Activated CD8-positive, alpha-beta memory T cell treated with anti-CD3 and anti-CD28 coated beads, Interleukin-2, amount 10 ng/mL, durations not matched to agents 7 days and 5 days (primary cell): ENCODE measurements around the gene CDAN1. TPM values are rescaled to one million over a fixed set of nuclear protein-coding genes. Genes with fewer than 3 reads are reported as not detected.
A peak's percentile ranks its signal among the peaks of the same experiment; 100 is the strongest.
"Not testable (repeated sequence)": the region's sequence is repeated elsewhere in the genome, so short reads cannot be mapped to it uniquely, and the experiment has no call there.

Source experiments
- ATAC-seq: fragments of 150-1000 bp; cut with Tn5 transposase; one replicate; pipeline ENCODE4 v1.10.0; 2021; ENCODE audit warnings: moderate library complexity
- CTCF ChIA-PET: fragments of 350-600 bp; sonication (Branson Sonifier 250); formaldehyde crosslinking; loops from one replicate; lab custom pipeline; 2021; ENCODE audit warnings: antibody characterized with exemption; lab: Charles Lee
- DNase-seq: peaks from one replicate; pipeline ENCODE4 v3.0.0-alpha.2; 2020
- H3K27ac Mint-ChIP-seq: one replicate; pipeline ENCODE4 v1.8.0; 2021; ENCODE audit warnings: mild to moderate bottlenecking, mixed read lengths
- H3K27me3 Mint-ChIP-seq: one replicate; pipeline ENCODE4 v1.8.0; 2021; ENCODE audit warnings: mixed read lengths
- H3K36me3 Mint-ChIP-seq: one replicate; pipeline ENCODE4 v1.8.0; 2021; ENCODE audit warnings: mild to moderate bottlenecking, mixed read lengths
- H3K4me1 Mint-ChIP-seq: one replicate; pipeline ENCODE4 v1.8.0; 2021; ENCODE audit warnings: mixed read lengths
- H3K4me3 Mint-ChIP-seq: one replicate; pipeline ENCODE4 v1.8.0; 2021; ENCODE audit warnings: mild to moderate bottlenecking, moderate library complexity, mixed read lengths
- H3K9me3 Mint-ChIP-seq: one replicate; pipeline ENCODE4 v1.8.0; 2022; ENCODE audit warnings: low read depth, mixed read lengths
- total RNA-seq, 2 experiments: library from RNA; stranded (reverse); gene quantifications; one replicate each; pipeline ENCODE4 v1.2.3, GENCODE V29; 2021

CDAN1 gene
- total RNA-seq, 2 experiments from 2014 or later, result 29.0 to 39.2 TPM

DNA sequence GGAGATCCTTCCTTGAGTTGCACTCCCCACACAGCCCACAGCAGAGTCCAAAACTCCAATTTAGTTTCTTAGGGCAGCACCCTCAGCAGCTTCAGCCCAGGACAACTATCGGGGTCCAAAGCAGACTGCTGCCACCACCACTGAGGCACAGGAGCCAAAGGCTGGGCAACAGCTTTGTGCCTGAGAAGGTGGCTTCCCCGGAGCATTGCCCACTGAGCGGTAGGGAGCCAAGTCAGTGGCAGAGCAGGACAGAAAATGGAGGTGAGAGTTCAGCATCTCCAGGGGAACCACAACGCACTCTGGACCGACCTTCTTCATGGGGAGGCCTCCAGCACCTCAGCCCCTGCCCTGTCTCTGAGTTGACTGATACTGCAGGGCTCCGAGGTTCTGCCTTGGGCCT lies 43.4 kb downstream of the CDAN1 start:
- H3K36me3 Mint-ChIP-seq, result peaks cover 5% of the 10 kb centered on the region
- CTCF ChIA-PET, result interaction anchor here (0.9 kb wide), 1 partner anchor 13 kb away, joined by 3 read pairs; no protein-coding TSS in a partner anchor

DNA sequence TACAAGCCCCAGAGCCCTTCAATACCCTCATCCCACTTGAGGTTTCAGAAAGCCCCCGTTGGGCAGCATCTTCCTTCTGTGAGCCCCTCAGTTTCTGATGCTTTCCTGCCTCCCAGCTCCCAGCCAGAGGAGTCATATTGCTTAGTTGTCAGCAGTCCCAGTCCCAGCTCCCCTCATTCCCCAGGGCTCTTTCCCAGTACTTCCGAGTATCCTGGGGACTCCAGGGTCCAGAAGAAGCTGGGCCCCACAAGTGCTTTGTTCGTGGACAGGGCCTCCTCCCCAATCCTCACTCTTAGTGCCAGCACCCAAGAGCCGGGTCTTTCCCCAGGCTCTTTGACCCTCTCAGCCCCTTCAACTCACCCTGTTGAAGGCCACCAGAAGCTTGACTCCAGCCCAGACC lies 43.9 kb downstream of the CDAN1 start:
- Mint-ChIP-seq H3K27me3 (no peaks in the 10 kb centered on the region), H3K4me3 (no peak overlapping the region), H3K27ac (no peak overlapping the region), H3K4me1 (peaks cover 30% of the 10 kb centered on the region), H3K36me3 (peaks cover 5% of the 10 kb centered on the region), H3K9me3 (no peaks in the 10 kb centered on the region)
- CTCF ChIA-PET, result interaction anchor here (0.9 kb wide), 1 partner anchor 12 kb away, joined by 3 read pairs; no protein-coding TSS in a partner anchor
- DNase-seq (no peak), ATAC-seq (no peak)

More for the DNA sequence above, 43.4 kb downstream of the CDAN1 start:
- Mint-ChIP-seq H3K4me1 (peaks cover 30% of the 10 kb centered on the region), H3K27me3 (no peaks in the 10 kb centered on the region), H3K4me3 (no peak overlapping the region), H3K9me3 (no peaks in the 10 kb centered on the region), H3K27ac (no peak overlapping the region)
- ATAC-seq, result no peak
- no peak for DNase-seq

DNA sequence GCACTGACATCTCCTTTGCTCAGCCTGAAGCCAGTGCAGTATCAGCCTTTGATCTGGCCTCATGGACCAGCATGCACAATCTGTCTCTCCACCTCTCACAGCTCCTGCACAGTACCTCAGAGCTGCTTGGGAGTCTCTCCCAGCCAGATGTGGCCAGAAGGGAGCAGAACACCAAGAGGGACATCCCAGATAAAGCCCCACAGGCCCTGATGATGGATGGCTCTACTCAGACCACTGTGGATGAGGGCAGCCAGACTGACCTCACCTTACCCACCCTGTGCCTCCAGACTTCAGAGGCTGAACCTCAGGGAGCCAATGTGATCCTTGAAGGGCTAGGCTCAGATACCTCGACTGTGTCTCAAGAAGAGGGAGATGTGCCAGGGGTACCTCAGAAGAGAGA lies 44.4 kb downstream of the CDAN1 start:
- H3K36me3 Mint-ChIP-seq, result peaks cover 4% of the 10 kb centered on the region
- no peak overlapping the region for H3K27ac Mint-ChIP-seq
- no peaks in the 10 kb centered on the region for H3K9me3 Mint-ChIP-seq
- DNase-seq (no peak), ATAC-seq (no peak)
- CTCF ChIA-PET, result no interaction called here
- H3K4me1 Mint-ChIP-seq, result peaks cover 30% of the 10 kb centered on the region
- no peak overlapping the region for H3K4me3 Mint-ChIP-seq
- H3K27me3 Mint-ChIP-seq, result no peaks in the 10 kb centered on the region

DNA sequence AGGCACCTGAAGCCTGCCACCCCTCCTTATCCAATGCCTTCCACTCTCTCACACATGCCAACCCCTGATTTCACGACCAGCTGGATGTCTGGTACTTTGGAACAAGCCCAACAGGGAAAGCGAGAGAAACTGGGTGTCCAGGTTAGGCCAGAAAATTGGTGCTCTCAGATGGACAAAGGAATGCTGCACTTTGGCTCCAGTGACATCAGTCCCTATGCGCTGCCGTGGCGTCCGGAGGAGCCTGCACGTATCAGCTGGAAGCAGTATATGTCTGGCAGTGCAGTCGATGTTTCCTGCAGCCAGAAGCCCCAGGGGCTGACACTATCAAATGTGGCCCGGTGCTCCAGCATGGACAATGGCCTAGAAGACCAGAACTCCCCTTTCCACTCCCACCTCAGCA lies 45.2 kb downstream of the CDAN1 start:
- H3K4me1 Mint-ChIP-seq, result peaks cover 30% of the 10 kb centered on the region
- no peaks in the 10 kb centered on the region for H3K27me3 Mint-ChIP-seq
- ATAC-seq, result no peak
- H3K4me3 Mint-ChIP-seq, result no peak overlapping the region
- H3K36me3 Mint-ChIP-seq, result peaks cover 4% of the 10 kb centered on the region
- DNase-seq, result no peak
- CTCF ChIA-PET, result no interaction called here
- no peaks in the 10 kb centered on the region for H3K9me3 Mint-ChIP-seq
- H3K27ac Mint-ChIP-seq, result no peak overlapping the region

DNA sequence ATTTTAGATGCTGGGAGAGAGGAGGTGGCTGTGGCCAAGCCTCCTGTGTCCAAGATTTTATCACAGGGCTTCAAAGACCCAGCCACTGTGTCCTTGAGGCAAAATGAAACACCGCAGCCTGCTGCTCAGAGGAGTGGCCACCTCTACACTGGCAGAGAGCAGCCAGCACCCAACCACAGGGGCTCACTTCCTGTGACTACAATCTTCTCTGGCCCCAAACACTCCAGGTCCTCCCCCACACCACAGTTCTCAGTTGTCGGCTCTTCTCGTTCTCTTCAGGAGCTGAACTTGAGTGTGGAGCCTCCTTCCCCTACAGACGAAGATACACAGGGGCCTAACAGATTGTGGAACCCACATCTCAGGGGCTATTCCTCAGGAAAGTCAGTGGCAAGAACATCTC lies 45.6 kb downstream of the CDAN1 start:
- CTCF ChIA-PET, result no interaction called here
- Mint-ChIP-seq H3K27ac (peak overlapping the region; percentile 13), H3K36me3 (peaks cover 4% of the 10 kb centered on the region), H3K4me3 (no peak overlapping the region), H3K9me3 (no peaks in the 10 kb centered on the region), H3K27me3 (no peaks in the 10 kb centered on the region), H3K4me1 (peaks cover 30% of the 10 kb centered on the region)
- ATAC-seq (peak; percentile 80), DNase-seq (peak; percentile 70)

DNA sequence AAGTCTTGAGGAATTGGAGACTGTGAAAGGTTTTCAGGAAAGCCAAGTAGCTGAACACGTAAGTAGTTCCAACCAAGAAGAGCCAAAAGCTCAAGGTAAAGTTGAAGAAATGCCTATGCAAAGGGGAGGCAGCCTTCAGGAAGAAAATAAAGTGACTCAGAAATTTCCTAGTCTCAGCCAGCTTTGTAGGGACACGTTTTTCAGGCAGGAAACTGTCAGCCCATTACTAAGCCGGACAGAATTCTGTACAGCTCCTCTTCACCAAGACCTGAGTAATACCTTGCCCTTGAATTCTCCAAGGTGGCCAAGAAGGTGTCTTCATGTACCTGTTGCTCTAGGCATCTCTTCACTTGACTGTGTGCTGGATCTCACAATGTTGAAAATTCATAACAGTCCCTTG lies 48.6 kb downstream of the CDAN1 start:
- no peak for DNase-seq
- Mint-ChIP-seq H3K4me1 (peaks cover 24% of the 10 kb centered on the region), H3K4me3 (no peak overlapping the region), H3K27me3 (no peaks in the 10 kb centered on the region), H3K27ac (no peak overlapping the region), H3K36me3 (peaks cover 8% of the 10 kb centered on the region), H3K9me3 (no peaks in the 10 kb centered on the region)
- CTCF ChIA-PET, result no interaction called here
- ATAC-seq, result no peak

DNA sequence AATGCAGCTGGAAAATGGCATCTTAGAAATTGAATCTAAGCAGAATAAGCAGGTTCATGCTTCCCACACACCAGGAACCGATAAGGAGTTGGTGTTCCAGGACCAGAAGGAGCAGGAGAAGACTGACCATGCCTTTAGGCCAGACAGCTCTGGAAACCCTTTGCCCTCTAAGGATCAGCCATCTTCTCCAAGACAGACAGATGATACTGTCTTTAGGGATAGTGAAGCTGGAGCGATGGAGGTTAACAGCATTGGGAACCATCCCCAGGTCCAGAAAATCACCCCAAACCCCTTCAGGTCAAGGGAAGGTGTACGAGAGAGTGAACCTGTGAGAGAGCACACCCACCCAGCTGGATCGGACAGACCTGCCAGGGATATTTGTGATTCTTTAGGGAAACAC lies 49.2 kb downstream of the CDAN1 start:
- Mint-ChIP-seq H3K27me3 (no peaks in the 10 kb centered on the region), H3K9me3 (no peaks in the 10 kb centered on the region), H3K36me3 (peaks cover 10% of the 10 kb centered on the region), H3K27ac (no peak overlapping the region), H3K4me1 (peaks cover 24% of the 10 kb centered on the region), H3K4me3 (no peak overlapping the region)
- DNase-seq (no peak), ATAC-seq (no peak)
- CTCF ChIA-PET, result no interaction called here

DNA sequence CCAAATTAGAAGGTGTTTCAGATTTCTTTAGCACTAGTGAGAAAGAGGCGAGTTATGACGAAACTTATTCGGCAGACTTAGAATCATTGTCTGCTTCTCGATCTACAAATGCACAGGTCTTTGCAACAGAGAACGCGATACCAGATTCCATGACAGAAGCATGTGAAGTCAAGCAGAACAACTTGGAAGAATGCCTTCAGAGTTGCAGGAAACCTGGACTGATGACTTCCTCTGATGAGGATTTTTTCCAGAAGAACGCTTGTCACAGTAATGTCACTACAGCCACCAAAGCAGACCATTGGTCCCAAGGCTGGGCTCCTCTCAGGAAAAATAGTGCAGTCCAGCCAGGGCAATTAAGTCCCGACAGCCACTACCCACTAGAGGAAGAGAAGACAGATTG lies 50.6 kb downstream of the CDAN1 start:
- H3K9me3 Mint-ChIP-seq, result no peaks in the 10 kb centered on the region
- no peak overlapping the region for H3K27ac Mint-ChIP-seq
- H3K36me3 Mint-ChIP-seq, result peaks cover 14% of the 10 kb centered on the region
- peaks cover 18% of the 10 kb centered on the region for H3K4me1 Mint-ChIP-seq
- no peak for ATAC-seq
- DNase-seq, result no peak
- H3K4me3 Mint-ChIP-seq, result no peak overlapping the region
- CTCF ChIA-PET, result no interaction called here
- no peaks in the 10 kb centered on the region for H3K27me3 Mint-ChIP-seq

DNA sequence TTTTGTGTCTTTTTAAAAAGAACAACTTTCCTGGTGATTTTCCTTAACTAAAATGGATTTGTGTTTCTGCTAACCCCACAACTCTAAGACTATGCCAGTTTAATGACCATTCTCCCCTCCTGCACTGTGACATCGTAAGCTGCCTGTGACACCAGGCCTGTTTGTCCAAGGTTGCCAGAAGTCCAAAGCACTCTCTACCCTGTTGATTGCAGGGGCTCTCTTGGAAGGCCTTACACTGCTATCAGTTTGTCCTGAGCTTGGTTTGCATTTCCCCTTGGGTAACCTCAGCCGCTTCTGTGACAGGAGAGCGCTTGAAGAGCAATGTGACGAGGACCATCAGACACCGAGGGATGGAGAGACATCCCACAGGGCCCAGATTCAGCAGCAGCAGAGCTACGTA lies 55.8 kb downstream of the CDAN1 start:
- Mint-ChIP-seq H3K36me3 (peaks cover 17% of the 10 kb centered on the region), H3K4me3 (no peak overlapping the region), H3K4me1 (peaks cover 20% of the 10 kb centered on the region), H3K9me3 (no peaks in the 10 kb centered on the region), H3K27me3 (no peaks in the 10 kb centered on the region), H3K27ac (no peak overlapping the region)
- DNase-seq (no peak), ATAC-seq (no peak)
- CTCF ChIA-PET, result interaction anchor here (0.8 to 1.4 kb wide), 4 partner anchors 12 to 544 kb away, joined by 3 to 4 read pairs (median 3); partner anchors contain the start of genes HAUS2 and LRRC57

DNA sequence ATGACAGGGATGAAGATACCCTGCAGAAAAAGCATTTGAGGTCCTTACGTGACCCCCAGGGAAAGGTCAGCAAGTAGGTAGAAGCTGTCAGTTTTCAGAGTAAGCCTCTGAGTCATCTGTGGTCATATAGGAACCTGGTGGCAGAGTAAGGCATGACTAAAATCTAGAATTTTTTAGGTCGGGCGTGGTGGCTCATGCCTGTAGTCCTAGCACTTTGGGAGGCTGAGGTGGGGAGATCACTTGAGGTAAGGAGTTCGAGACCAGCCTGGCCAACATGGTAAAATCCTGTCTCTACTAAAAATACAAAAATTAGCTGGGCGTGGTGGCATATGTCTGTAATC lies 56.8 kb downstream of the CDAN1 start:
- ATAC-seq, result peak; percentile 97
- Mint-ChIP-seq H3K27ac (peak overlapping the region; percentile 24), H3K36me3 (peaks cover 18% of the 10 kb centered on the region), H3K4me1 (peaks cover 20% of the 10 kb centered on the region)
- not testable (repeated sequence) for H3K4me3 Mint-ChIP-seq, H3K27me3 Mint-ChIP-seq, H3K9me3 Mint-ChIP-seq
- peak; percentile 84 for DNase-seq
- CTCF ChIA-PET, result interaction anchor here (0.8 to 1.4 kb wide), 3 partner anchors 132 to 543 kb away, joined by 3 read pairs; partner anchors contain the start of genes HAUS2 and LRRC57

DNA sequence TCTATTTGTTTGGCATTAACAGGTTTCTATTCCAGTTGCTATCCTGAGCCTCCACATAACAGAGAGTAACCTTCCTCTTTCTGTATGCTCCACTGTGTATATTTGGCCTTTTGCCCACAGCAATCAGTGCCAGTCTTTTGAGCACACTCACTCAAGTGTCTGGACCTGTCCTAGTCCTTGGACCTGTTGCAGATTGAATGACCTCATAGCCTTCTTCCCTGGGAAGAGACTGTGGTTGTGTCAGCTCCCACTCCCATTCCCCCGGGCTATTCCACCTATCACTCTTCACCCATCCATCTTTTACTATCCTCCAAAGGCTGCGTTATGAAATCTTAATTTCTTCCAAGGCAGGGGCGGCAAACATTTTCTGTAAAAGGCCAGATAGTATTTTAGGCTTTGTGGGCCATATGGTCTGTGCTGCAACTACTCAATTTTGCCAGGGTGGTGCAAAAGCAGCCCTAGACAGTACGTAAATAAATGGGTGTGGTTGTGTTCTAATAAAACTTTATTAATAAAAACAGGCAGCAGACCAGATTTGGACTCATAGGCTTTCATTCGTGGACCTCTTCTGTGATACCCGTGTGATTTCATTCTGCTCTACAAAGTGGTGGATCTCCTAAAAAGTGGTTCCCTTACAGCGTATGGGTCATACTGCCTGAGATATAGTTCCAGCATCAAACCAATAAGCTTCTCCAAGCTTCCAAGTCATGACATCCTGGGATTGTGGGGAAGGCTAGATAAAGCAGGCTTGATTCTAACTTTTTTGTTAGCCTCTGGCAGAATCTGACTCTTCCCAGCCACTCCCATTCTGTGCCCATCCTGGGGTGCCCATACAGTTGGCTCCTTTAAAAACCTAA lies 57.4 kb downstream of the CDAN1 start:
- no peak for ATAC-seq

DNA sequence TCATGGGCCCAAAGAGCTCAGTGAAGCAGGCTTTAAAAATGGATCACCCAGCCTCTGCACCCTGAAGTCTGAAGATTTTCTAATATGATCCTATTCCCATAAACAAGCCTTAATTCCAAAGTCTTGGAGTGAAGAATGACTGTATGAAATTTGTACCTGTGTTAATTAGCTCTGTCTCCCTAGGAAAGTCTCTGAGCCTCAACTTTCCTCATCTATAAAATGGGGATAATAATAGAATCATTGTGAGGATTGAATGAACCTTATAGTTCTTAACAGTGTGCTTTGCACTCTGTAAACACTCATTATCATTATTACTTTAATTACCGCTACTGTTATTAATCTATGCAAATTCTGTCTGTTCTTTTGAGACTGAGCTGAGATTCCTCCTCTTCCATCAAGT lies 61.9 kb downstream of the CDAN1 start:
- H3K27ac Mint-ChIP-seq, result no peak overlapping the region
- DNase-seq, result no peak
- no peaks in the 10 kb centered on the region for H3K27me3 Mint-ChIP-seq
- H3K4me3 Mint-ChIP-seq, result no peak overlapping the region
- ATAC-seq, result no peak
- H3K9me3 Mint-ChIP-seq, result no peaks in the 10 kb centered on the region
- H3K36me3 Mint-ChIP-seq, result peaks cover 4% of the 10 kb centered on the region
- CTCF ChIA-PET, result no interaction called here
- H3K4me1 Mint-ChIP-seq, result peaks cover 11% of the 10 kb centered on the region

More for the DNA sequence above, 57.4 kb downstream of the CDAN1 start:
- H3K4me3 Mint-ChIP-seq, result no peak overlapping the region
- H3K4me1 Mint-ChIP-seq, result peaks cover 20% of the 10 kb centered on the region
- no peaks in the 10 kb centered on the region for H3K27me3 Mint-ChIP-seq
- DNase-seq, result no peak
- H3K36me3 Mint-ChIP-seq, result peaks cover 18% of the 10 kb centered on the region
- CTCF ChIA-PET, result interaction anchor here (1.4 kb wide), 1 partner anchor 131 kb away, joined by 3 read pairs; the partner anchor contains the start of genes HAUS2 and LRRC57
- H3K27ac Mint-ChIP-seq, result peak overlapping the region; percentile 34
- no peaks in the 10 kb centered on the region for H3K9me3 Mint-ChIP-seq

DNA sequence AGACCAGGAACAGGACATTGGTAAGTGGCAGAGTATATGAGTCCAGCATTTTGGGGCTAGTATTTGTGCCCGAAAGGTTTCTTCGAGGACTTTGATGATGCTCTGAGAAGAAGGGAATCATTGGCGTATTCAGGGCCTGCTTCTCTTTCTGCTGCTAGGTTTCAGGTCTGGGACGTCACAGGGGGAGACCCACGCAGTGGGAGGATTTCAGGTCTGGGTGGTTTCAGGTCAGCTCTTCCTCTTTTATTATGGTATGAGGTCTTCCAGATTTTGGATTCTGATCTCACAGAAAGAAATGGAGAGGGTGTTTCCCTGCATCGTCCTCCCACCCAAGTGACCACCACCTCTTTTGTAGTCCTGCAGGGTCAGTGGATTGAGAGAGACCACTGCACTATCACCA lies 62.5 kb downstream of the CDAN1 start:
- CTCF ChIA-PET, result no interaction called here
- no peak overlapping the region for H3K27ac Mint-ChIP-seq
- peaks cover 5% of the 10 kb centered on the region for H3K36me3 Mint-ChIP-seq
- DNase-seq (no peak), ATAC-seq (no peak)
- H3K9me3 Mint-ChIP-seq, result no peaks in the 10 kb centered on the region
- peaks cover 5% of the 10 kb centered on the region for H3K4me1 Mint-ChIP-seq
- no peak overlapping the region for H3K4me3 Mint-ChIP-seq
- H3K27me3 Mint-ChIP-seq, result no peaks in the 10 kb centered on the region
